DOHH2 (cell line): ENCODE measurements around the gene DPRX.

Source experiments
- CTCF ChIP-seq: fragments of 200-600 bp; sonication (generic); IDR thresholded peaks from one replicate; pipeline ENCODE4 v1.5.1; 2014; ENCODE audit warnings: antibody characterized with exemption, mild to moderate bottlenecking, low read depth, low read length; ENCODE audit not compliant: poor library complexity, severe bottlenecking
- EZH2phosphoT487 ChIP-seq: fragments of 200-600 bp; sonication (generic); IDR thresholded peaks from 2 replicates; pipeline ENCODE4 v1.6.1; 2017; ENCODE audit warnings: borderline replicate concordance, mild to moderate bottlenecking, antibody characterized with exemption, low read length, moderate library complexity, mixed read lengths

GRCh38 chr19:53671663-53672062 is 39.9 kb downstream of the DPRX start:
- TF ChIP-seq CTCF (no peak), EZH2phosphoT487 (no peak)
